Colonic mucosa (tissue), 4 donors: ENCODE data around the gene NDUFB8. TPM values are rescaled to one million over a fixed set of nuclear protein-coding genes. Genes with fewer than 3 reads are reported as not detected.
A peak's percentile ranks its signal among the peaks of the same experiment; 100 is the strongest.

ENCODE experiments used
- DNase-seq: peaks from one replicate; pipeline ENCODE4 v3.0.0-alpha.2; 2020
- H3K27ac ChIP-seq: fragments of 200-600 bp; one replicate; pipeline ENCODE4 v1.8.0; 2021
- H3K27me3 ChIP-seq: fragments of 200-600 bp; one replicate; pipeline ENCODE4 v1.8.0; 2021
- H3K36me3 ChIP-seq: fragments of 200-600 bp; one replicate; pipeline ENCODE4 v1.8.0; 2021
- H3K4me1 ChIP-seq: fragments of 200-600 bp; one replicate; pipeline ENCODE4 v1.8.0; 2021; ENCODE audit warnings: mild to moderate bottlenecking
- H3K4me3 ChIP-seq: fragments of 200-600 bp; one replicate; pipeline ENCODE4 v1.8.0; 2021
- H3K9ac ChIP-seq, 2 donors: one replicate each; pipeline ENCODE4 v1.7.0; 2013; ENCODE audit warnings: control low read depth in 2 of 2, low read depth in 2 of 2, low read length in 2 of 2
- H3K9me3 ChIP-seq: fragments of 200-600 bp; one replicate; pipeline ENCODE4 v1.8.0; 2021
- intact Hi-C: fragments of 100-400 bp; cut with DNase I; formaldehyde crosslinking; loops from one replicate; pipeline ENCODE4 v1.14.1; 2022
- total RNA-seq, 2 donors: library from RNA; stranded (reverse); fragmentation: NEBNext Ultra II Directional in 1 of 2; extraction: Animal tissue kit (Norgen Biotek cat#: 25700) in 1 of 2; gene quantifications; one replicate each; pipeline ENCODE4 v1.2.1, GENCODE V29; 2021
- TF ChIP-seq, protein P1 (sequence below): fragments of 200-600 bp; IDR thresholded peaks from one replicate; pipeline ENCODE4 v1.8.0; 2022; ENCODE audit warnings: antibody characterized with exemption, mild to moderate bottlenecking
- donor health status: healthy.
- donor health status: DM: no; HTN: no; CAD: no.
- donor health status: DM: no; HTN: no; CAD: no.

Gene NDUFB8
- total RNA-seq, 2 donors from 2014 or later: 189 to 243 TPM

DNA sequence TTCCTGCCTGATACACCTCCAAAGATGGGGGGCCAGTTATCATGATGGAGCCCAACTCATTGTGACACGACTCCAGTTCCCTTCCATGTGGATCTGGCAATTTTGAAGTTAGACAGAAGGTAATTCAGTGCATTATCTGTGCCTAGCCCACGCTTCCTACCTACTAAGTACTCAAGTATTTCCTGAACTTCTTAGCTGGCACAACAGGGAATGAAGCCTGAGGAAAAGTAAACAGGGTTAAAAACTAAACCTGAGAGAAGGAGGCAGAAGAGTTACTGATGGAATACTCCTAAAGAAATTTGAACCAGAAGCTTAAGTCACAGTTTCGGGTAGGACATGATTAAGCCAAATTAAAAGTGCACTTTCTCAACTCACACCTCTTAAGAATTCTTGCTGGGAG, 8.9 kb downstream of the NDUFB8 start:
- H3K4me3 ChIP-seq: no peak overlapping the region

DNA sequence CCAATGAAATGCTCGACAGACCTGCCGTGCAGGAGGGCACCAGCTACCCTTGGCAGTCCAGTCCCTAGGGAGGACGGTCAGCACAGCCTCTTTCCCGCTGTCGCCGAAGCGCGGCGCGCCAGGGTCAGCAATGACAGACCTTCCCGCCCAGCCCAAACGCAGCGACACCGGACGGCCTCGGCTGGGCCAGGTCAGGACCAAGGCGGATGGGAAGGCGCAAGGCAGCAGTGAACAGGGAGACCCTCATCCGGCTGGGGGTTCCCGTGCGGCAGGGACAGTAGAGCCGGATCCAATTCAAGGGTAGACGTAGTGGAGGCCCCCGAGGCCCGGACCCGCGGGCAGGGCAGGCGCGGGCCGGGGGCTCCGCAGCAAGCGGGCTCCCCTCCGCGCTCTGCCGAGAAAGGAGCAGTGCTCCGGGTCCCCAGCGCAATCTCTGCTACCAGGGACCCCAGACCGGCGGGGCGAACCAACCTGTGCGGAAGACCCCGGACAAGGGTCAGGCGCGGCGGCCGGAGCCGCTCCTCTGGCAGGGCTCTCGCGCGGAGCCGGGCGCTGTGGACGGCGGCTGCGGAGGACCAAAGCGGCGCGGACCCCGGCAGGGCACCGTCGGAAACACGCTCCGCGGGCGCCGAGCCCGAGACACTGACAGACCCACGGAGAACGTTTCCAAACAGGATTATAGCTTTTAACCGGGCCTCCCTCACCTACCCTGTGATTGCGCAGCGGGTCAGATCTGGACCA, 10.2 kb downstream of the NDUFB8 start, which contains the start of gene SEC31B:
Gene SEC31B, minus strand, starts transcription at position 551 of the 741 bp plus-strand sequence. CDS start 2,909 bp downstream, outside the sequence.
- Histone ChIP-seq H3K4me3 (peak within 1 kb of the TSS; percentile 37), H3K9me3 (no peaks in the 10 kb centered on the region), H3K9ac (peak within 1 kb of the TSS; percentile 26 to 43), H3K4me1 (no peaks in the 10 kb centered on the region), H3K36me3 (peaks cover 4% of the 10 kb centered on the region), H3K27me3 (peaks cover 3% of the 10 kb centered on the region), H3K27ac (no peak within 1 kb of the TSS)
- intact Hi-C loops: loop anchor here (5.0 kb wide), 2 partner anchors 82 to 177 kb away; no protein-coding TSS in a partner anchor
- DNase-seq: peak; percentile 30
- TF ChIP-seq, protein P1, sequence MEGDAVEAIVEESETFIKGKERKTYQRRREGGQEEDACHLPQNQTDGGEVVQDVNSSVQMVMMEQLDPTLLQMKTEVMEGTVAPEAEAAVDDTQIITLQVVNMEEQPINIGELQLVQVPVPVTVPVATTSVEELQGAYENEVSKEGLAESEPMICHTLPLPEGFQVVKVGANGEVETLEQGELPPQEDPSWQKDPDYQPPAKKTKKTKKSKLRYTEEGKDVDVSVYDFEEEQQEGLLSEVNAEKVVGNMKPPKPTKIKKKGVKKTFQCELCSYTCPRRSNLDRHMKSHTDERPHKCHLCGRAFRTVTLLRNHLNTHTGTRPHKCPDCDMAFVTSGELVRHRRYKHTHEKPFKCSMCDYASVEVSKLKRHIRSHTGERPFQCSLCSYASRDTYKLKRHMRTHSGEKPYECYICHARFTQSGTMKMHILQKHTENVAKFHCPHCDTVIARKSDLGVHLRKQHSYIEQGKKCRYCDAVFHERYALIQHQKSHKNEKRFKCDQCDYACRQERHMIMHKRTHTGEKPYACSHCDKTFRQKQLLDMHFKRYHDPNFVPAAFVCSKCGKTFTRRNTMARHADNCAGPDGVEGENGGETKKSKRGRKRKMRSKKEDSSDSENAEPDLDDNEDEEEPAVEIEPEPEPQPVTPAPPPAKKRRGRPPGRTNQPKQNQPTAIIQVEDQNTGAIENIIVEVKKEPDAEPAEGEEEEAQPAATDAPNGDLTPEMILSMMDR: no peak

More for the DNA sequence above, 8.9 kb downstream of the NDUFB8 start:
- H3K4me1 ChIP-seq: no peaks in the 10 kb centered on the region
- H3K9me3 ChIP-seq: no peaks in the 10 kb centered on the region
- peaks cover 3% of the 10 kb centered on the region for H3K27me3 ChIP-seq
- TF ChIP-seq, protein P1: no peak
- intact Hi-C loops: no loop called here
- DNase-seq: no peak
- peaks cover 5% of the 10 kb centered on the region for H3K36me3 ChIP-seq
- no peak overlapping the region for H3K9ac ChIP-seq
- H3K27ac ChIP-seq: no peak overlapping the region

DNA sequence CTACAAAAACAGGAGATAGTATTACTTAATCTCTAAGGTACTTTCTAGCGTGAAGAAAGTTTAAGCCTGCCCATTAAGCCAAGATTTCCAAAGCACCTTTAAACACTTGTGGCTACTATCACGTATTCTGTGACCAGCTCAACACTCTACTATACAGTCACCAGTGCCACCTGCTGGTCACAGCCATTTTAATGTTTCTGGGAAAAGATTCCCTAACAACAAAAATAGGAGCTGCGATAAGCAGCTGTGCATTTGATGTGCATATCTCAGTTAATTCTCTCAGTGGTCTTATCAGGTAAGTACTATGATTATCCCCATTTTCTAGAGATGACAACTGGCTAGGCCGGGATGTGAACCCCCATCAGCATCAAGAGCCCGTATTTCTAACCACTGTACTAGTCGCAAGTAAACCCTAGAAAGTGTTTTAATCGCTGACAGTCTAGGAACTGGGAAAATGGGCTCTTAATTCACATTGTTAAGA, 10.9 kb downstream of the NDUFB8 start:
- peaks cover 4% of the 10 kb centered on the region for H3K36me3 ChIP-seq
- H3K9me3 ChIP-seq: no peaks in the 10 kb centered on the region
- no peak overlapping the region for H3K27ac ChIP-seq
- DNase-seq: peak; percentile 80
- TF ChIP-seq, protein P1: peak; percentile 55
- H3K4me1 ChIP-seq: no peaks in the 10 kb centered on the region
- peak overlapping the region; percentile 26 to 43 for H3K9ac ChIP-seq
- intact Hi-C loops: loop anchor here (5.0 kb wide), 2 partner anchors 82 to 176 kb away; no protein-coding TSS in a partner anchor
- H3K4me3 ChIP-seq: peak overlapping the region; percentile 37
- H3K27me3 ChIP-seq: peaks cover 3% of the 10 kb centered on the region

DNA sequence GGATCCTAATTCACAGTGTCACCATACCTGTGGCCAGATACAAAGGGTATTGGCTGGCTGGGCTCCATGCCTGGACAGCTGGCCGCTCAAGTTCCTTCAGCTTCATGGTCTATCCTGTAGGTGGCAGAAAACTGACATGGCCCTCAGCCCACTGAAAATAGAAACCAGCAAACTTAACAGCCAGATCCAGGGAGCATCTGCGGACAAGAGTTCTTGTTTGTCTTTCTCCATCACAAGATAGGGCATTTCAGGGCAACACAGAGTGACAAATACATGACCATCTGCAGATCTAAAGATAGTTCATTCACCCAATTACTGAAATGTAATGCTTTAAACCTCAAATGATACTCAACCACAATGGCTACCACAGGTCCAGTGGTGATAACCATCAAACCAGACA, 12.8 kb downstream of the NDUFB8 start:
- Histone ChIP-seq H3K27me3 (peaks cover 3% of the 10 kb centered on the region), H3K27ac (no peak overlapping the region)
- intact Hi-C loops: loop anchor here (5.0 kb wide), 2 partner anchors 80 to 175 kb away; no protein-coding TSS in a partner anchor

DNA sequence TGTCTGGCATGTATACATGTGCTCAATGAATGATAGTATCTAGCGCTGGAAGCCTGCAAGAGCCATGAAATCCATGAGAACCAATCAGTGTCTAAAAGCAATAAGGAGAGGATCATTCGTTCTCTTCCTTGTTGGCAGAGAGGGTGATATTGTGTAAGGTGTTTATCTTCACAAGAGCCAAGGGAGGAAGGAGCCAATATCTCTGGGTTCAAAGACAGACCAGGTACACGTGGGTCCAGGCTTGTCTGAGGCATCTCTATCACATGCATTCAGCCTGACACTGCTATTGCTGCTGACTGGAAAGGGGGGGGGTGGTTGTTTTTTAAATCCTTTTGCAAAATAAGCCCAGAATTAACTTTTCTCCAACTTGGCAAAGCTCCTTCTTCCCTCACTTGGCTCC, 14.1 kb downstream of the NDUFB8 start:
- Histone ChIP-seq H3K36me3 (no peaks in the 10 kb centered on the region), H3K4me3 (no peak overlapping the region), H3K27ac (no peak overlapping the region), H3K4me1 (no peaks in the 10 kb centered on the region), H3K27me3 (peaks cover 3% of the 10 kb centered on the region), H3K9me3 (no peaks in the 10 kb centered on the region), H3K9ac (no peak overlapping the region)
- intact Hi-C loops: loop anchor here (5.0 kb wide), 2 partner anchors 78 to 173 kb away; no protein-coding TSS in a partner anchor
- DNase-seq: no peak
- TF ChIP-seq, protein P1: no peak

More for the DNA sequence above, 12.8 kb downstream of the NDUFB8 start:
- no peak for DNase-seq
- no peak overlapping the region for H3K4me3 ChIP-seq
- no peaks in the 10 kb centered on the region for H3K36me3 ChIP-seq
- no peak overlapping the region for H3K9ac ChIP-seq
- TF ChIP-seq, protein P1: no peak
- no peaks in the 10 kb centered on the region for H3K4me1 ChIP-seq
- no peaks in the 10 kb centered on the region for H3K9me3 ChIP-seq
